ENCODE measurements around the gene ABCA13.

The ABCA13 gene

GRCh38 chr7:48250441-48250951 is 79.2 kb downstream of the ABCA13 start:
- DNase-seq: no peak

GRCh38 chr7:48251766-48252165 is 80.5 kb downstream of the ABCA13 start:
- DNase-seq: no peak

- DNase-seq: no peak
Observed at GRCh38 chr7:48252995-48253394, 81.7 kb downstream of the ABCA13 start.

GRCh38 chr7:48255046-48255445 is 83.8 kb downstream of the ABCA13 start:
- no peak for DNase-seq

GRCh38 chr7:48259463-48260280 is 88.4 kb downstream of the ABCA13 start:
- no peak for DNase-seq

- no peak for DNase-seq
Observed at GRCh38 chr7:48261696-48262095, 90.4 kb downstream of the ABCA13 start.

GRCh38 chr7:48262606-48263310 is 91.5 kb downstream of the ABCA13 start:
- DNase-seq: no peak

GRCh38 chr7:48263311-48263650 is 92.0 kb downstream of the ABCA13 start:
- DNase-seq: no peak

- DNase-seq: no peak
Observed at GRCh38 chr7:48269066-48269465, 97.8 kb downstream of the ABCA13 start.

- DNase-seq: no peak
Observed at GRCh38 chr7:48274662-48275061, 103.4 kb downstream of the ABCA13 start.

GRCh38 chr7:48279420-48279819 is 108.2 kb downstream of the ABCA13 start:
- no peak for DNase-seq

GRCh38 chr7:48280100-48280499 is 108.8 kb downstream of the ABCA13 start:
- no peak for DNase-seq

- DNase-seq: no peak
Observed at GRCh38 chr7:48285373-48285772, 114.1 kb downstream of the ABCA13 start.

- no peak for DNase-seq
Observed at GRCh38 chr7:48286836-48287235, 115.6 kb downstream of the ABCA13 start.

- DNase-seq: no peak
Observed at GRCh38 chr7:48289656-48290055, 118.4 kb downstream of the ABCA13 start.

GRCh38 chr7:48292949-48293348 is 121.7 kb downstream of the ABCA13 start:
- no peak for DNase-seq

- no peak for DNase-seq
Observed at GRCh38 chr7:48295296-48295971, 124.2 kb downstream of the ABCA13 start.

GRCh38 chr7:48296966-48297365 is 125.7 kb downstream of the ABCA13 start:
- no peak for DNase-seq

GRCh38 chr7:48298779-48299178 is 127.5 kb downstream of the ABCA13 start:
- no peak for DNase-seq

- DNase-seq: no peak
Observed at GRCh38 chr7:48299580-48300169, 128.4 kb downstream of the ABCA13 start.

GRCh38 chr7:48300301-48300700 is 129.0 kb downstream of the ABCA13 start:
- no peak for DNase-seq

GRCh38 chr7:48301201-48301600 is 129.9 kb downstream of the ABCA13 start:
- DNase-seq: no peak

GRCh38 chr7:48304641-48305040 is 133.4 kb downstream of the ABCA13 start:
- DNase-seq: no peak

Data from stimulated activated naive CD4-positive, alpha-beta T cell (primary cell).